ENCODE data around the gene ZSWIM6. TPM values are rescaled to one million over a fixed set of nuclear protein-coding genes. Genes with fewer than 3 reads are reported as not detected.

Gene ZSWIM6
- total RNA-seq, 1 experiment from 2014 or later, result 10.8 TPM

GRCh38 chr5:61591859-61592258 lies 259.8 kb downstream of the ZSWIM6 start:
- intact Hi-C loops (cut with micrococcal nuclease; ENCODE audit: unreplicated experiment) (no loop called here), in situ Hi-C loops (cut with HindIII; ENCODE audit: low pct_unique_long_range_greater_than_20kb, low sequenced_read_pairs) (no loop called here)
- no peak overlapping the region for H3K4me3 ChIP-seq (ENCODE audit: low read depth in 2 of 2, low read length in 2 of 2)
- DNase-seq (ENCODE audit: low read depth, low spot score), result no peak
- POLR2A ChIA-PET, result no interaction called here
- BruUV-seq (replicated peaks), result no TSS peak
- CTCF ChIA-PET, result no interaction called here
- H3K4me1 ChIP-seq (ENCODE audit: control insufficient read depth, insufficient read depth, low read length), result no peaks in the 10 kb centered on the region
- no peaks in the 10 kb centered on the region for H3K36me3 ChIP-seq (ENCODE audit: control insufficient read depth, insufficient read depth, low read length)
- no peak for TF ChIP-seq SIN3A (IDR thresholded peaks at IDR 0.05; ENCODE audit: borderline replicate concordance, insufficient read depth, low read depth, low read length)
- no peak for TF ChIP-seq POLR2AphosphoS5 (IDR thresholded peaks at IDR 0.05; ENCODE audit: low read depth, low read length)
- TF ChIP-seq REST (IDR thresholded peaks at IDR 0.05; ENCODE audit: insufficient read depth in 1 of 2, low read depth in 2 of 2, low read length in 1 of 2), result no peak
- TF ChIP-seq CTCF (IDR thresholded peaks at IDR 0.05), result no peak
- no peak for TF ChIP-seq TCF7L2 (IDR thresholded peaks at IDR 0.05; ENCODE audit: low read depth, low read length)
- peaks cover 8% of the 10 kb centered on the region; the same call in 1 of the 2 replicates for H3K27me3 ChIP-seq (ENCODE audit: control insufficient read depth, insufficient read depth, low read length)
- no peaks in the 10 kb centered on the region for H3K9me3 ChIP-seq (ENCODE audit: control insufficient read depth, insufficient read depth, low read depth, low read length)
- no peak overlapping the region for H3K27ac ChIP-seq (ENCODE audit: low read length)
- ATAC-seq, result no peak

- no peaks in the 10 kb centered on the region; the same call in 1 of the 2 replicates for H3K27me3 ChIP-seq (ENCODE audit: control insufficient read depth, insufficient read depth, low read length)
- H3K4me1 ChIP-seq (ENCODE audit: control insufficient read depth, insufficient read depth, low read length), result peaks cover 14% of the 10 kb centered on the region
- no TSS peak for BruUV-seq (replicated peaks)
- POLR2A ChIA-PET, result no interaction called here
- ATAC-seq (no peak), DNase-seq (ENCODE audit: low read depth, low spot score) (no peak)
- no peak overlapping the region for H3K27ac ChIP-seq (ENCODE audit: low read length)
- in situ Hi-C loops (cut with HindIII; ENCODE audit: low pct_unique_long_range_greater_than_20kb, low sequenced_read_pairs), result no loop called here
- no peak overlapping the region for H3K4me3 ChIP-seq (ENCODE audit: low read depth in 2 of 2, low read length in 2 of 2)
- TF ChIP-seq REST (IDR thresholded peaks at IDR 0.05; ENCODE audit: insufficient read depth in 1 of 2, low read depth in 2 of 2, low read length in 1 of 2) (no peak), CTCF (IDR thresholded peaks at IDR 0.05) (no peak), SIN3A (IDR thresholded peaks at IDR 0.05; ENCODE audit: borderline replicate concordance, insufficient read depth, low read depth, low read length) (no peak), TCF7L2 (IDR thresholded peaks at IDR 0.05; ENCODE audit: low read depth, low read length) (no peak), POLR2AphosphoS5 (IDR thresholded peaks at IDR 0.05; ENCODE audit: low read depth, low read length) (no peak)
- intact Hi-C loops (cut with micrococcal nuclease; ENCODE audit: unreplicated experiment), result no loop called here
- CTCF ChIA-PET, result no interaction called here
- H3K9me3 ChIP-seq (ENCODE audit: control insufficient read depth, insufficient read depth, low read depth, low read length), result no peaks in the 10 kb centered on the region
- no peaks in the 10 kb centered on the region for H3K36me3 ChIP-seq (ENCODE audit: control insufficient read depth, insufficient read depth, low read length)
These were observed 263.4 kb downstream of the ZSWIM6 start for GRCh38 chr5:61595426-61595825.

Other genes with a start within 250 kb of the ZSWIM6 start
- gene SMIM15, start 169.8 kb upstream of the ZSWIM6 start, total RNA-seq (2021; ENCODE audit: unreplicated experiment), result 77.5 TPM